GM18868 (cell line): ENCODE results near the gene PSRC1.
"Not testable (repeated sequence)": the region's sequence is repeated elsewhere in the genome, so short reads cannot be mapped to it uniquely, and the experiment has no call there.

Source experiments
- ATAC-seq: cut with Tn5 transposase; IDR thresholded peaks from one replicate; pipeline ENCODE4 v1.9.1; 2021; ENCODE audit warnings: mild to moderate bottlenecking, moderate library complexity; ENCODE audit not compliant: unreplicated experiment

Gene PSRC1

DNA sequence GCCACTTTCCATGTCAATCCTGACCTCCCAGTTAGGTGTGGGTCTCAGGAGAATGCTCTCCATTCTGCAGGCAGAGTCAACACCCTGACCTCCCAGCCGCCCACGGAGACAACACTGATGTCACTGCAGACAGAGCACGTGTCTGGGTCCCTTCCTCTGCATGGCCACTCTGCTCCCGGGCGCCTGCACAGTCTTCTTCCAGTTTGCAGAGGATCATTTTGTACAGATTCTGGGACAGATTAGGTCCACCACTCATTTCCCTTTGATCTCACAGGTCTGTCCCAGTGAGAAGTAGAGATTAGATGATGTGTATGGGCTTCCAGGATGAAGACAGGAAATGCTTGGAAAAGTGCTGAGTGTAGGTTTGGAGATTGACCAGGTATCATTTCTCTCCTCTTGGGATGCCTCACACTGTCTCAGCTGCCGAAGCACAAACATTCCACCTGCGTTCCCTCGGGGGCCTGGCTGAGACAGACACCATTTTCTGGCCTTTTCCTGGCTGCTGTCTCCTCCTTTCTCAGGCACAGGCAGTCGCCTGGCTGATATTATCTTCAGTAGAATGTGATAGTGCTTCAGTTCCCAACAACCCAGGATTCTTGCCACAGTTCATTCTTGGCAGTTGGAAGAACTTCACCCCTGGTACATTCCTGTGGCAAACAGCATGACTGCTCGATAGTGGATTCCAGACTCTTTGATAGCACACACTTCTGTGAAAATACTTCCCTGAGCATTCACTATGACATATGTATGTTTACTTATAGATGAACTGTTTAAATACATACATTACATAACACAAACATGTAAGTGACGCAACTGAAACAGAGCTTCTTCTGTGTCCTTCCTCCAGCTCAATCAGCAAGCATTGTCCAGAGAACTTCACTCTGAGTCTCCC, 16.0 kb upstream of the PSRC1 start:
- no peak for ATAC-seq

DNA sequence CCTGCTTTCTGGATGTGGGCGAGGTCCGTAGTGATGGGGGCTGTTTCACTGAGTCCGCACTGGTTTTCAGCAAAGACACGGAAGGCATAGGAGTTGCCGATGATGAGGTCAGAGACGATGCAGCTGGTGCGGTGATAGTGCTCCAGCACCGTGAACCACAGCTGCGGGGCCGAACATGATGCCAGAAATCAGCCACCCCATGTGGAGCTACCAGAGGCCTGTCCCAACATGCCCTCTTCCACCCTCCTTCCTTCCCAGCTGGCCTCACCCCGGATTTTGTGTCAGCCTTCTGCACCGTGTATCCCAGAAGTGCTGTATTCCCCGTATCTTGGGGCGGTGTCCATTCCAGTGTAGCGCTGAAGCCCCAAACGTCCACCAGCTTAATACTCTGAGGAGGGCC, 13.8 kb upstream of the PSRC1 start:
- no peak for ATAC-seq

DNA sequence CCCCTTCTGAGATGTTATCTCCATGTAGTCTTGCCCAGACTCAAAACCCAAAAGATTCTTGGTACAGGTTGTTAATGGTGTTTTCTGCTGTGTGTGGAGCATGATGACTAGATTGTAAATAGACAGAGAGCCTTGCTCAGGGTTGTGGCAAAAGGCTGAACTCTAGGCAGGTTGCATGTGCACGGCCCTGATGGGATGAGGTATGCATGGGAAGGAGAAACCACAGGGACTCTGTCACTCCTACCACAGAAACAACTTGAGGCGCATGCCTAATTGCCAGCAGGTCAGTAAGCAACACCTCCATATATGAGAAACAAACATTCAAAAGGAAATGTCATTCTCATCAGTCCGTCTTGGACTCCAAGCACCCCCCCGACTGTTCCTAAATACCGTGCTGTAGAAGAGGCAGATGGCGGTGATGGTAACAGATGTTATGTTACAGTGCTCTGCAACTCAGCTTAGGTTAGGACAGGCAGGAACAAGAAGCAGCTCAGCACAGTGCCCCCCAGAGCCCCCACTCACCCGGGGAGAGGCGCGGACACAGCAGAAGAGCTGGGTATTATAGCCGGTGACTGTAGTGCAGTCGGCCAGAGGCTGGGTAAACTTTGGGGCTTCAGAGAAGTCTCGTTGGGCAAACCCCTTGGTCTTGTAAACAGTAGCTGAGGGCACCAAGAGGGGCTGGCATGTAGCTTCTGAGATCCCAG, 12.9 kb upstream of the PSRC1 start:
- ATAC-seq, result no peak

DNA sequence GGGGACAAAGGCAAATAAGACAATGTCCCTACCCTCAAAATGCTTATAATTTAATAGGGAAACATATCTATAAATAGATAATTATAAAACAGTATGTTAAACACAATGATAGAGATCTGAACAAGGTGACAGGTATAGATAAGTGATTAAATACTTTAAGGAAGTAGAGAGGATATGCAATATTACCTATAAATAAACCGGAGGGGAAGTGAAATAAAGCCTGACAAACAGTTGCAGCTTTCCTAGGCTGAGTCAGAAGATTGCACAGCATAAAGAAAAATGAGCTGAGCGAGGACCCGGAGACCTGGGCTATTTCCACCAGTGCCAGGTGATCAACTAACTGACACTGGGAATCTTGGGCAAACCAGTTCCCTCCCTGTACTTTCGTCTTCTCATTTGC, 11.5 kb upstream of the PSRC1 start:
- no peak for ATAC-seq

DNA sequence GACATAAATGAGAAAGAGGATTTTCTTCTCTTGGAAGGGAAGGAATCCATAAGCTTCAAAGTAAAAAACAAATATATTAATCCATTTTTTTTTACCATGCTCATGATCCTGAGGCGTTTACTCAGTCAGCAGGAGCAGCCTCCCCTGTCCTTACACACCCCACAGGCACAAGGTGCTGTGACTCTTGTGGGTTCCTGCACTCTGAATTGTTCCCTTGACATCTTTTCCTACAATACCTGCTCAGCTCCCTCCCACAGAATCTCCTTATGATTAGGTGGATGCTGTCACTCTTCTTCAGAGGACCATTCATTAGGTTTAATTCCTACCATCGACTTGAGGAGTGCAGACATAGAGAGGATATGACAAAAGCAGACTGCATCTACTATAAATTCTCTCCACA, 10.1 kb upstream of the PSRC1 start:
- no peak for ATAC-seq

DNA sequence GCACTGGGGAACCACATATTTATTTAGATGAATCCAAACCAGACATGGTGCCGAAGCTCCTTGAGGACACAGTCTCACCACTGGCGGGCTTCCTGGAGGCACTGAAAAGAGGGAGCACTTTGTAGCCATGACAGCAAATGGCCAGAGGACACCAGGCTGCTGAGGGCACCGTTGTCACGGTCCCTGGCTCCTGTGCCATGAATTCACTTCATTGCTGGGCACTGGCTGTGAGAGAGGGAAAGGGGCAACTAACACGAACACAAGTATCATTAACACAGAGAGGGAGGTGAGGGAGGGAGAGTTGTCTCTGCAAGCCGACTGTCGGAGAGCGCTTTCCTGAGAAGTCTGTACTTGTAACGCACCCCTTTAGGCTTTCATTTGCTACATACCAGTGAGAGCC, 9.4 kb upstream of the PSRC1 start:
- ATAC-seq, result no peak

DNA sequence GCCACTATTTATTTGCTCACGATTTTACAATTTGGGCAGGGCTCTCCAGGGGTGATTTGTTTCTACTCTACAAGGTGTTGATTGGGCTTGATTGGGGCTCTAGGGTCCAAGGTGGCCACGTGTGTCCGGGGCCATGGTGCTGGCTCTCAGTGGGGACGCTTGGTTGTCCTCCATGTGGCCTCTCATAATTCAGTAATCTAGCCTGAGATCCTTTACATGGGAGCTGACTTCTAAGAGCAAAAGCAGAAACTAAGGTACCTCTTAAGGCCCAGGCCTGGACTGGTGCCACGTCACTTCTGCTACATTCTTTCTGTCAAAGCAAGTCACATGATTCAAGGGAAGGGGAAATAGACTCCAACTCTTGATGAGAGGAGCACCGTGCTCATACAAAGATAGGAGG, 8.1 kb upstream of the PSRC1 start:
- ATAC-seq, result no peak

DNA sequence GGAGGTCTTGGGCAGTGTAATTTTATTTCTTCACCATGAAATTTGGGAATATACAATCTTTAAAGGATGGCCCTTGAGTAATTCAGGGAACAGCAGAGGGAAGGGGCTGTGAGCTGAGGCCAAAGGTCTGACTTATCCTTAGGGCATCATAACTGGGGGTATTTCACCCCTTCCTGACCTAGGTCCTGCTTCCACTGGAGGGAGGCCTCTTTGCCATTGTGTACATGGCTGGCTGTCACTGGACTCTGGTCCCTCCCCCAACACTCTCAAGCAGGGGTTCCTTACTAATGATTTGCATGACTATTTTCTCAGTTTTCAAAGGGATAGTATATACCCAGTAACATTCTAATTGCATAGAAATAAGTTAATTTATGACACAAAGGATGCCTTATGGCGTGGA, 7.2 kb upstream of the PSRC1 start:
- no peak for ATAC-seq

DNA sequence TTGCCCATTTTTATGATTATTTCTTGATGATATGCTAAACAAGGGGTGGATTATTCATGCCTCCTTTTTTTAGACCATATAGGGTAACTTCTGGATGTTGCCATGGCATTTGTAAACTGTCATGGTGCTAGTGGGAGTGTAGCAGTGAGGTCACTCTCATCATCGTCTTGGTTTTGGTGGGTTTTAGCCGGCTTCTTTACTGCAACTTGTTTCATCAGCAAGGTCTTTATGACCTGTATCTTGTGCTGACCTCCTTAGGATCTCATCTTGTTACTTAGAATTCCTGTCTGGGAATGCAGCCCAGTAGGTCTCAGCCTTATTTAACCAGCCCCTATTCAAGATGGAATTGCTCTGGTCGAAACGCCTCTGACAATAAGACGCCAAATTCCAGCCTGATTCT, 3.8 kb upstream of the PSRC1 start:
- ATAC-seq, result not testable (repeated sequence)

DNA sequence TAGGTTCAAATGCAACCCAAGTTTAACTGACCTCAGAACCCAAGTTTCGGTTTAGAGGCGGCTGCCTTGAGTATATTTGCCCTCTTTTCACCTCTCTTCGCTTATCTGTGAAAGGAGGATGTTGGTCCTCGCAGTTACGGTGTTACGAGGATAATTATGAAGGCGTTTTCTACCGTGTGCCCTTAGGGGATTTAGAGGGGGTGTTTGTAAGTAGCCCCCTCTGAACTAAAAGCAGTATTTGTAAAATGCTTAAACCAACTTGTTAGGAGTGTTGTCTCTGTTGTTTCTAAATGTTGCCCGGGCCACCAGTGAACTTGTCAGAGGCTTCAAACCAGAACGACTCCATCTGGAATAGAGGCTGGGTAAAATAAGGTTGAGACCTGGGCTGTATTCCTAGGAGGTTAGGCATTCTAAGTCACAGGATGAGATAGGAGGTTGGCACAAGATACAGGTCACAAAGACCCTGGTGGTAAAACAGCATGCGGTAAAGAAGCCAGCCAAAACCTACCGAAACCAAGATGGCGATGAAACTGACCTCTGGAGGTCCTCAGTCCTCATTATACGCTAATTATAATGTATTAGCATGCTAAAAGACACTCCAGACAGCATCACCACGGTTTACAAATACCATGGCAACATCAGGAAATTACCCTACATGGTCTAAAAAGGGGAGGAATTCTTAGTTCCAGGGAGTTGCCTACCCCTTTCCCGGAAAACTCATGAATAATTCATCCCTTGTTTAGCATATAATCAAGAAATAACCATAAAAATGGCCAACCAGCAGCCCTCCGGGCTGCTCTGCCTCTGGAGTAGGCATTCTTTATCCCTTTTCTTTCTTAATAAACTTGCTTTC, 1.0 kb upstream of the PSRC1 start:
- no peak for ATAC-seq

DNA sequence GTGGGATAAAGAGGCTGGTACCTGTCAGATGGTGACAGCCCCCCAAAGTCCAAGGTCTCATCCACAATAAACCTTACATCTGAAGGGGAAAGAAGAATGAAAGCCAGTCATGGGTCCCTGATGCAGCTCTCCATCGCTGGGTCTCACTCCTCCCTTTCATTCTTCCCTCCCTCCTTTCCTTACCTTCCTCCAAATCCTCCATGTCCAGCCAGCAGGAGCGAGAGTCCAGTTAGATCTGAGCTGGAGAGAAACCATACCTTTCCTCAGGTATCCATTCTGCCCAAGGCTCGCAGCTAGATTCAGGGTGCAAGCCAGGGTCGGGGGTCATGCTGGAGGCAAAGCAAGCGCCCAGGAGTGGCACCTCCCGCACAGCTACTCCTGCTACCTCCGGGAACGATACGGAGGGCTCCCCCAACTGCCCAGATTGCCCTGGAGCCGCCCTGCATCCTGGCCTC, 421 bp downstream of the PSRC1 start:
- no peak for ATAC-seq

DNA sequence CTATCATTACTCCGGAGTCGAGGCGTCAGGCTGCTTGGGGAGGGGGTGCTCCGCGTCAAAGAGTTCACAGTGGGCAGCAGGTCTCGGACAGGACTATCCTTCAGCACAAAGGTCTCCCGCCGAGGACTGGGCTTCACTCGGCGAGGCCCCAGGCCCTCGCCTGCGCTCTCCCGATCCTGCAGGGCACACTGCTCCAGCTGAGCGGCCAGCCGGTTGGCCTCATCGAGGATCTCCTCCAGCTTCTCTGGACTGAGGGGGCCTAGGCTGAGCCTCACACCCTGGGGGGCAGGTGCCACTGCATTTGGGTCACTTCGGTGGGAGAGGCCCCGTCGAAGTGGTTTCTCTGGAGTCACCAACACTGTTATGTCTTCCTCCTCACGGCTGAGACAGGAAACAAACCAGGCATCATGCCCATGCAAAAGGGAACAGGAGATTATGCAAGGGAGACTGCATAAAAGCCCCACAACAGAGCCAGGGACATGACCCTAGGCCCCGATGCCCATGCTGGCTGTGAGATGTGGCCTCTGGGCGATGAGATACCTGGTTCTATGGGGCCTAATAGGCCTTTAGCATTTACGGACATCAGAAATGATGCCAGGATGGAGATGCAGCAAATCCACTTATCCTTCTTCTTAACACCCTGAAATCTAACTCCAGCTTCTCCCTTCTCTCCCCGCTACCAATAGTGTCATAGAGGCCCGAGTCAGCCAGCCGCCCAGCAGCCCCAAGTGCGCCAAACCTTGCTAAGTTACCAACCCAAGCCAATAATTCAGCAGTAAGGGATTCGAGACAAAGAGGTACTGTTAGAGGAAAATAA, 1.1 kb downstream of the PSRC1 start:
- ATAC-seq, result no peak

DNA sequence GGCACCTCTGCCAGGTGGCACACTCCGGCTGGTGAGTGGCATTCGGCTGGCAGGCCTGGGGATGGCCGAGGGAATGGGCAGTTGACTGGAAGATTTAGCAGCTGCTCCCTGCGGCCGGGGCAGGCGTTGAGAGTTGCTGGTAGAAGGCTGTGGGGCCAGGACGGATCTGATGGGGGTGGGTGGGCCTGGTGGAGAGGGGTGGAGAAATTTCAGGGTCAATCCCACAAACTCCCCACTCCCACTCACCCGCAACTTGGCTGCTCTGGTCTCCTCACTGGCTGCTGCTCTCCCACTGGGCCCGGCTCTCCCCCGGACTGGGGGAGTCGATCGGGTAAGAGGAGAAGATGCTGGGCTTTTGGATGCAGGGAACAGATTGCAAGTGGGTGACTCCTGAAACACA, 2.1 kb downstream of the PSRC1 start:
- no peak for ATAC-seq

DNA sequence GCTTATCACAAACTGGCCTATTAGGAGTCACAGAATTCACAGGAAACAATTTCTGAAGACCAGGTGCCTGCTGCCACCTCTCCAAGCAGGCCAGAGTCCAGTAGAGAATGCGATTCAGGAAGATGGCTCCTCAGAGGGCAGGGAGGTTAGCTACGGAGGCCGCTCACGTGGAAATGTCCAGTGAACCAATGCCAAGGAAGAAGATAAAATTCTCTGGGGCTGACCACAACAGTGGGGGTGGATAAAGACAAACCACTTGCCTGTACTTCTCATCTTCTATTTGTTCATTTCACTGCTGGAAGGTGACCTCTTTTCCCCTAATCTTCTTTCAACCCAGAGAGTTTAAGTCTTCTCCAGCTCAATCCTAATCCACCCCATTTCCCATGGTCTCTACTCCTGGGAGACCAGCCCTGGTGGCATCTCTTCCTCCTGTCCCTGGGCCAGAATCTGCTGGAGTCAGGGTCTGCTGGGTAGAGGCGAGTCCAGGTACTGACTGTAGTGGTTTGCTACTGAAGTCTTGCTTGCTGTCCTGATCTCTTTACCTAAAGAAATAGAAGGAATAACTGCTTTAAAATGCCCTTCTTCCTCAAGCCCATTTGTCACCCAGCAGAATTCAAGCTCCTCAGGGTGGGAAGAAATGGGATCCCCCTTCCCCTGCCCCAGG, 3.2 kb downstream of the PSRC1 start:
- no peak for ATAC-seq

DNA sequence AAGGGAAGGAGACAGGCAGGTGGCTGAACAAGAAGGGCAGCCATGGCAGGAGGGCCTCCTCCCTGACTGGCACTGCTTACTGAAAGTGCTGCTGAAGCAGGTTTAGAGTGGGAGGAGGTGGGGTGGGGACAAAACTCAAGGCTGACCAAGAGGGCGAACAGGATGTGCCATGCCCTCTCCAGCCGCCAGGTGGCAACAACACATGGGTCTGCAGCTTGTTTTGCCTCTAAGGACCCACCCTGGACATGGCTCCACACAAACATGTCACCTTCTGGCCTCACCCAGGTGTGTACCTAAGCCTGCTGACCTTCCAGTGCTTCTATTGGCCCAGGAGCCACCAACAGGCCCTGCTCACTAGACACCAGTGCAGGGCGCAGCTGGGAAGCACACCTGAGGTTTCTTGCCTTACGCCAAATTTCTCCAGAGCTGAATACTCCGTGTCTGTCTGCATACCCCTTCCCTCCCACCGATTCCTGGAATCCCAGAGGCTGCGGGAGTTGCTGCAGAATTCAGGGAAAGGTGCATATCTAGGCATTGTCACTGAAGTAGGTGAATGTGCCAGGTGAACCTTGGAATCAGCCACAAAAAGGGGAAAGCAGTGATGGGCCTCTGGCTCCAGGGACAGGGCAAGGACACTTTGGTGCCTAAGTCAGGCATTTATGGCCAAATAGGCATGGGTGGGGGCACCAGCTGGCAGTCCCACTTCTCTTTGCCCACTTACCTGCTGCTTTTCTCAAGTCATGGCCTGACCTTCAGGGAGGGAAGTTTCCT, 5.3 kb downstream of the PSRC1 start:
- ATAC-seq, result peak; percentile 85

DNA sequence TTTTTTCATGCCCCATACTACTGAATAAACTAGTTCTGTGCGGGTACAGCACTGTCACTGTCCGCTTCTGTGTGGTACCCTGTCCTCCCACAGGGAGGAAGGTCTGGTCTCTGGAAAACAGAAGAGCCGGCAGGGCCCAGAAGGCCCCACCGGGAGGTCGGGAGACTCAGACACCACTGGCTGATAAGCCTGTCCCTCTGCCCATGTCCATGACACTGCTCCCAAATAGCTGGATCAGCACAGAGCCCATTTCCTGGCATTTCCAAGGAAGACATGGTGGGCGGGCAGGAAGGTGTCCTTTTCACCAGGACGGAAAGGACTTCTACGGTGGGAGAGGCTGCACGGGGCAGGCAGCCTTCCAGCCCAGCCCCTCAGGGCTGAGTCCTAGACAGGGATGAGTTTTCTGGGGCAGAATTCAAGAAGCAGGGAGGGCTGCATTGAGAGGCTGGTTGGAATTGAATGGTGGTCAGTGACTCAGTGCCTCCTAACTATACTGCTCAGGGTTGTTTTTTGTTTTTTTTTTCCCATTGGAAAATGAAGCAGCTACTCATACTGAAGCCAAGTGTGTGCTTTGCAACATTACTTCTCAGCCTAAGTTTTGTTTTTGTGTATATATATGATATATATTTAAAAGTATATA, 7.1 kb downstream of the PSRC1 start:
- ATAC-seq, result no peak

DNA sequence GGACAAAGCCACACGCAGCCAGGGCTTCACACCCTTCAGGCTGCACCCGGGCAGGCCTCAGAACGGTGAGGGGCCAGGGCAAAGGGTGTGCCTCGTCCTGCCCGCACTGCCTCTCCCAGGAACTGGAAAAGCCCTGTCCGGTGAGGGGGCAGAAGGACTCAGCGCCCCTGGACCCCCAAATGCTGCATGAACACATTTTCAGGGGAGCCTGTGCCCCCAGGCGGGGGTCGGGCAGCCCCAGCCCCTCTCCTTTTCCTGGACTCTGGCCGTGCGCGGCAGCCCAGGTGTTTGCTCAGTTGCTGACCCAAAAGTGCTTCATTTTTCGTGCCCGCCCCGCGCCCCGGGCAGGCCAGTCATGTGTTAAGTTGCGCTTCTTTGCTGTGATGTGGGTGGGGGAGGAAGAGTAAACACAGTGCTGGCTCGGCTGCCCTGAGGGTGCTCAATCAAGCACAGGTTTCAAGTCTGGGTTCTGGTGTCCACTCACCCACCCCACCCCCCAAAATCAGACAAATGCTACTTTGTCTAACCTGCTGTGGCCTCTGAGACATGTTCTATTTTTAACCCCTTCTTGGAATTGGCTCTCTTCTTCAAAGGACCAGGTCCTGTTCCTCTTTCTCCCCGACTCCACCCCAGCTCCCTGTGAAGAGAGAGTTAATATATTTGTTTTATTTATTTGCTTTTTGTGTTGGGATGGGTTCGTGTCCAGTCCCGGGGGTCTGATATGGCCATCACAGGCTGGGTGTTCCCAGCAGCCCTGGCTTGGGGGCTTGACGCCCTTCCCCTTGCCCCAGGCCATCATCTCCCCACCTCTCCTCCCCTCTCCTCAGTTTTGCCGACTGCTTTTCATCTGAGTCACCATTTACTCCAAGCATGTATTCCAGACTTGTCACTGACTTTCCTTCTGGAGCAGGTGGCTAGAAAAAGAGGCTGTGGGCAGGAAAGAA, 8.1 kb downstream of the PSRC1 start:
- ATAC-seq, result no peak
